GM08714 (cell line): Measurements from ENCODE around the gene TMEM132D.

Experiments
- H3K4me3 ChIP-seq: fragments of 200-500 bp; sonication (Bioruptor generic); 2 replicates; pipeline ENCODE4 v1.5.1; 2014; ENCODE audit warnings: mild to moderate bottlenecking, low read length, inconsistent platforms
- ZNF274 ChIP-seq: IDR thresholded peaks from 2 replicates; pipeline ENCODE4 v1.6.1; 2012; ENCODE audit warnings: mild to moderate bottlenecking, low read depth, low read length

The TMEM132D gene

DNA sequence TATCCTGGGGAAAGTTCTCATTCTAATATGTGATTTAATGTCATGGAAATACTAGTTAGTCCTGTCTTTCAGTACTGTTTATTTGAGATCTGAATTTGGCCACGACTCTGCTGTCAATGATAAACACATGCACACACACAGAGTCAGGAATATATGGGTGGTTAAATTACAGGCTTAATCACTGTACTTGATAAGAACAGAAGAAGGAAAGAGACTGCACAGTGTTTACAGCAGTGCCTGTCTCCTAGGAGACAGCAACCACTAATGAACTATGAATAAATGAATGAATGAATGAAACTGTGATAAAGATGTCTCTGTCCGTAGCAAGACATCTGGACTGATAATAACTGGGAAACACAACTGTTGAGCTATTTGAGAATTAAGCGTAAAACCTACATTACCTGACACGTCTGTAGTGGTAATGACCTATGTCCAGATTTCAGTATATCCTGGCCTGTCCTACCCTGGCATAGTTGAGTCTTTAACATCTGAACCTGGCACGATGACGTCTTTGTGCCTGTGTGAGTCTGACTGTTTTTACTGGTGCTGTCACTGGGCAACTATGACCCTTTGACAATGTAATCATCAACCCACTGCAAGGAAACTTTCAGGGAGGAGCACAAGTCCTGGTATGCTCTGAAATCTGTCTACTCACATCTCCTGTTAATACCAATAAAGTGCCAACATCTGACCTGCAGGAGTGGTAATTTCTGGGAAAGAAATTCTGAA, 524.6 kb downstream of the TMEM132D start:
- no peak for TF ChIP-seq ZNF274
- H3K4me3 ChIP-seq, result no peak overlapping the region

DNA sequence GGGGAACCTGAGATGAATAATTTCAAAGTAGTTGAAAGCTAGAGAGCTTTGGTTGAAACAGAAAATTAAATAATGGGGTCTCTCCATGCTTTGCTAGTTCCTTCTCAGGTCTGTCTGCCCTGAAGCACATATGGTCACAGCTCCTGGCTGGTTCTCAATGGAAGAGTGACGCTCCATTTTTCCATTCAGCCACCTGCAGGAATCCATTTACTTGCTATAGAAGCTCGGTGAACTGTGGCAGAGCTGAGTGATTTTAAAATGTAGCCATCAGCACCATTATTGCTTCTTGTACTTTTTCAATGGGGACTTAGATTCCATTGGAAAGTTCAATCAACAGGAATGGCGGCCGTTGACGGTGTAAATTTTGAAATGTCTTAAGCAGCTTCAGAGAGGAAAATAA, 525.3 kb downstream of the TMEM132D start:
- H3K4me3 ChIP-seq, result no peak overlapping the region
- no peak for TF ChIP-seq ZNF274

DNA sequence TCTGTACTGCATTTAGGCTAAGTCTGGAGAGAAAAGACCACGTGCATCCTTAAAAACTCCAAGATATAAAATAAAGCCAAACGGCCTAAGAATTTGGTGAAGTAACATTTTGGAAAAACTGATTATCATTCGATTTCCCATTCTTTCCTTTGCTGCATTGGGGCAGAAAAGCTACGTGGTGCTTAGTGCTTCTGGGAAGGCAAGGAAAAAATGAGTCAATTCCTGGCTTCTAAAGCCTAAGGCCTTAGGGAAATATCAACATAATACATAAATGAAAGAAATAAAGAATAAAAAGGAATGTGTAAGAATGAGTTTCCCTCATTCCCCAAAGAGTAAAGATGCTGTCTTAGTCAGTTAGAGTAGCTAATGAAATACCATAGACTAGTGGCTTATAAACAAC, 530.1 kb downstream of the TMEM132D start:
- no peak overlapping the region for H3K4me3 ChIP-seq
- TF ChIP-seq ZNF274, result no peak

DNA sequence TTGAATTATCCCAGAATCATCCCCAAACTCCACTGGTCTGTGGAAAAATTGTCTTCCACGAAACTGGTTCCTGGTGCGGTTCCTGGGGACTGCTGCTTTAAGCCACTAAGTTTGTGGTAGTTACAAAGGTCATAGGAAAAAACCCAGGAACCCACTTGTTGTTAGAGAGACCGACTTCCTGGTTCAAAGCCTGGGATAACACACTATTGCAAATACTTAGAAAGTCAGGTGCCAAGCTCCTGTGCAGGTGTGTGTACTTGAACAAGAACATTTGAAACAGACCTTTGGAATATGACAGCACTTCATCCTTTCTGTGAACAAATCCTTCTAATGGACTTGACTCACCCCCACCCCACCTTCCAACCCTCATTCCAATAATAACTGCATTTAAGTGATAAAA, 530.9 kb downstream of the TMEM132D start:
- no peak for TF ChIP-seq ZNF274
- H3K4me3 ChIP-seq, result no peak overlapping the region

DNA sequence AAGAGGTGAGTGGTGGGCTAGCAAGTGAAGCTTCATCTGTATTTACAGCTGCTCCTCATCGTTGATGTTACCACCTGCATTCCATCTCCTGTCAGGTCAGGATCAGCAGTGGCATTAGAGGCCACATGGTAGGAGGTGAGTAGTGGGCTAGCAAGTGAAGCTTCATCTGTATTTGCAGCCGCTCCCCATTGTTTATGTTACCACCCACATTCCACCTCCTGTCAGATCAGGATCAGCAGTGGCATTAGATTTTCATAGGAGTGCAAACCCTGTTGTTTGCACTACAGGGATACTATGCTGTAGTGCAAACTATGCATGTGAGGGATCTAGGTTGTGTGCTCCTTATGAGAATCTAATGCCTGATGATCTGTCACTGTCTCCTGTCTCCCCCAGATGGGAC, 531.5 kb downstream of the TMEM132D start:
- TF ChIP-seq ZNF274, result no peak
- H3K4me3 ChIP-seq, result no peak overlapping the region

DNA sequence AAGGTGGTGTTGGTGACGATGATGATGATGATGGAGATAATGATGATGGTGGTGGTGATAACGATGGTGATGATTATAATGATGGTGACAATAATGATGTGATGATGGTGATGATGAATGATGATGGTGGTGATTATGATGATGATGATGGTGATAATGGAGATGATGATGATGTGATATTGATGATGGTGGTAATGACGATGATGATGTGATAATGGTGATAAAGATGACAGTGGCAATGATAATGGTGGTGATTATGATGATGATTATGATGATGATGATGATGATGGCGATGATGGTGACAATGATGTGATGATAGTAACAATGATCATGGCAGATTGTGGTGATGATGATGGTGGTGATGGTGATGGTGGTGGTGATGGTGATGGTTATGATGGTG, 532.6 kb downstream of the TMEM132D start:
- H3K4me3 ChIP-seq, result no peak overlapping the region
- no peak for TF ChIP-seq ZNF274

DNA sequence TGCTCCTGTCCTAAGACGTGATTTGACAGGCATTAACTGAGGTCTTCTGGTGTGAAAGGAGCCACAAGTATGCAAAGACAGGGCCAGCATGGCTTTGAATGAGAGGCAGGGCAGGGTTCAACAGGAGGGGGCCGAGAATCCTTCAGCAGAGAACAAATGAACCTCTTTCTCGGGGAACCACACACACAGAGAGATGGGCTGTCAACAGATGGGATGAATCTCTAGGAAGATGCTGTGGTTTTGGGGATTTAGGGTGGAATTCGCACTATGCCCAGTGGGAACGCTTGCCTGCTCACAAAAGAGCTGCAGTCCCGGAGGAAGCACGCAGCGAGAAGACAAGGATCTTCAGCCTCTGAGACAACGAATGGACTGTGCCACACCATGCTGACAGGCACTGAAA, 537.2 kb downstream of the TMEM132D start:
- H3K4me3 ChIP-seq, result no peak overlapping the region
- no peak for TF ChIP-seq ZNF274

DNA sequence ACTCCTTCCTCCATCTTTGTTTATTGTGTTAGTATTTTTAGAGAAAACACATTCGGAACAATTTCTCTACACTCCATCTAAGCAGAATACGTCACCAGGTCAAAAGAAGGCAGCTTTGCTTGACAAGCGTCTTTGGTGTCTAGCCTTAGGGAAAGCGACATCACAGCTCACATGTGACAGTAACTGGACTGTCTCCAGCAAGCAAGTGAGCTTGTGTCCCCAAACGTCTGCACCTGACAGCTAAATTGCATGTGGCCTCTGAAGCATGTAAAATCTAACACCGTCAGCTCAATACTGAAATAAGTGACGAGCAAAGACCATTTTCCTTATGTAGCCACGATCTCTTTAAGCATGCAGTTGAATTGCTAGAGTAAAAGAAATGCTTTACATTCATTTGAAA, 540.8 kb downstream of the TMEM132D start:
- H3K4me3 ChIP-seq, result no peak overlapping the region
- TF ChIP-seq ZNF274, result no peak

DNA sequence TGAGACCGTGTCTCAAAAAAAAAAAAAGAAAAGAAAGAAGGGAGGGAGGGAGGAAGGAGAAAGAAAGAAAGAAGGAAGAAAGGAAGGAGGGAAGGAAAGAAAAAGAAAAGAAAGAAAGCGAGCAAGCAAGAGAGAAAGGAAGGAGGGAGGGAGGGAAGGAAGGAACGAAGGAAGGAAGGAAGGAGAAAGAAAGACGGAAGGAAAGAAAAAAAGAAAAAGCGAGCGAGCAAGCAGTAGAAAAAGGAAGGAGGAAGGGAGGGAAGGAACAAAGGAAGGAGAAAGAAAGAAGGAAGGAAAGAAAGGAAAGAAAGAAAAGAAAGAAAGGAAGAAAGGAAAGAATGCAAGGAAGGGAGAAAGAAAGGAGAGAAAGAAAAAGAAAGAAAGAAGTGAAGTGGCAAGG, 546.6 kb downstream of the TMEM132D start:
- H3K4me3 ChIP-seq, result no peak overlapping the region
- no peak for TF ChIP-seq ZNF274

DNA sequence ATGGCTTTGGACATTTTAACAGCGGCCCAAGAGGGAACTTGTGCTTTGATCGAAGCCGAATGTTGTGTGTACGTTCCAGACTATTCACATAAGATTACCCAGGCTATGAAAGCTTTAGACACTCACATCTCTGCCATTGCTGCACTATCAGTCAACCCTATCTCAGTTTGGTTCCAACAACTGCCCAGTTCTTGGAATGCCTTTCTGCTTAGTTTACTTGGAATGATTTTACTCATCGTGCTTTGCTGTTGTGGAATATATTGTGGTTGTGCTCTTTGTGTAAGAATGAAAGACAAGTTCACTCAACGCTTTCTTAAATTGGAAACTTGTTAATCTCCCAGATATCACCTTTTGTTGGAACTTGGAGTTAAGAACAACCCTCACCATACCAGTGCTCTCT, 552.3 kb downstream of the TMEM132D start:
- TF ChIP-seq ZNF274, result no peak

DNA sequence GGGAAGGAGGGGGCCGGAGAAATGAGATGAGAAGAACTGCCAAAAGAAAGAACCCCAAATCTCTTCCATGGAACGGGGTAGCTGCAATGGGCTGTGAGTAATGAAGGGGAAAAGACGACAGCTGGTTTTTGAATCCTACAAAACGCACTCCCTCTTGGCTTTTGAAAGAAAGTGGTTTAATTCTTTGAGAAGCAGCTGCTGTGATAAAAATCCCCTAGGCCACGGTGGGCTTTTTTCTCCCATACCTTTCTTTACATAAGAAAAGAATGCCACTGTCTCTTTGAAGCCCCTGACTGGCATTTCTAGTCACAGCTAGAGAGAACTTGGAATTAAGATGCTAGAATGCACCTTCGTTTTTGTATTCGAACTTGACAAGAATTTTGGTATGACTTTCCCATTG, 564.5 kb downstream of the TMEM132D start:
- no peak for TF ChIP-seq ZNF274
- H3K4me3 ChIP-seq, result no peak overlapping the region

More for the DNA sequence above, 552.3 kb downstream of the TMEM132D start:
- H3K4me3 ChIP-seq, result no peak overlapping the region

DNA sequence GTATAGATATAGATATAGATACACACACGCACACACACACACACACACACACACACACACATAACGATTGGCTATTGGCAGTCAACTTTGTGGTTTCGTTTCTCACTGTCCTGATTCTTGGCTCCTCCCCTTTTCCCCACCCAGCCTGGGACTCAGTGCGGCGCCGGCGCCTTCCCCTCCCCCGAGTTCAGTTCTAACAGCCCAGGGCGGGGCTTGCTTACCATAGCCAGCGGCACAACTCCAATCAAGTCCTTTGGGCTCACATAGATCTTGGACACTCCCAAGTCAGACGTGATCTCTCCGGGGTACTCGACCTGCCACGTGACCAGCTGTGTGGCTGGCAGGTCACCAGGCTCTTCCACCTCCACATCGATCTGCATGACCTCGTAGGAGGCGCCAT, 566.4 kb downstream of the TMEM132D start:
- no peak for TF ChIP-seq ZNF274
- no peak overlapping the region for H3K4me3 ChIP-seq

DNA sequence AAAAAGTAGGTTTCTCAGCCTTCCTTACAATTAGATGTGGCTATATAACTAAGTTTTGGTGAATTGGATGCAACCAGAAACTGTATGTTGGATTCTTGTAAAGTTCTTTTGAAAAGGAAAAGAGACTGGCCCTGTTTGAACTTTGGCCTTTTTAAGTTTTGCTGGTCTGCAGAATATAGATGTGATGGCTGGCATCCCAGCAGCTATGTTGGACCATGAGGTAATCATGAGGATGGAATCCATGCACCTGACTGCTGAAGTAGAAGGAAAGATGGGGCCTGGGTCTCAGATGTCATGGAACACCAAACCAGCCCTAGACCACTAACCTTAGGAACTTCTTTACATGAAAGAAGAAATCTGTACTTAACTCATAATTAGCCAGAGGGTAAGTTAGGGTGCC, 568.1 kb downstream of the TMEM132D start:
- H3K4me3 ChIP-seq, result no peak overlapping the region
- no peak for TF ChIP-seq ZNF274

DNA sequence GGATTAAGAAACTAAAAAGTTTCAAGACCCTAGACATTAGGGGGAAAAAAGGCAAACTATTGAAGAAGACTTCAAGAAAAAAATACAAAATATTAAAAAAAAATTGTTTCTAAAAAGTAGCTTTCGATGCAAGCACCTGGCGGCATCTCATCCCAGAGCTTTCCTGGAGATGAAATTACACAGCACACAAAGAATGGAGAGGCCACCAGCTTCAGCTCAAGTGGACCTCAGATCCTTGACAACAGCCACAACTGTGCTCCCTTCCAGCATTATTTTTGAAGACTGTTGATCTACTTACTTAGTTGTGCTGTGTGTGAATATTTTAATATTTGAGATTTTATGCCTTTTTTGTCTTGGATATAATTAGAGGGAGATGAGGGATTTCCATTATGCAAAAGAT, 571.5 kb downstream of the TMEM132D start:
- TF ChIP-seq ZNF274, result no peak
- no peak overlapping the region for H3K4me3 ChIP-seq

DNA sequence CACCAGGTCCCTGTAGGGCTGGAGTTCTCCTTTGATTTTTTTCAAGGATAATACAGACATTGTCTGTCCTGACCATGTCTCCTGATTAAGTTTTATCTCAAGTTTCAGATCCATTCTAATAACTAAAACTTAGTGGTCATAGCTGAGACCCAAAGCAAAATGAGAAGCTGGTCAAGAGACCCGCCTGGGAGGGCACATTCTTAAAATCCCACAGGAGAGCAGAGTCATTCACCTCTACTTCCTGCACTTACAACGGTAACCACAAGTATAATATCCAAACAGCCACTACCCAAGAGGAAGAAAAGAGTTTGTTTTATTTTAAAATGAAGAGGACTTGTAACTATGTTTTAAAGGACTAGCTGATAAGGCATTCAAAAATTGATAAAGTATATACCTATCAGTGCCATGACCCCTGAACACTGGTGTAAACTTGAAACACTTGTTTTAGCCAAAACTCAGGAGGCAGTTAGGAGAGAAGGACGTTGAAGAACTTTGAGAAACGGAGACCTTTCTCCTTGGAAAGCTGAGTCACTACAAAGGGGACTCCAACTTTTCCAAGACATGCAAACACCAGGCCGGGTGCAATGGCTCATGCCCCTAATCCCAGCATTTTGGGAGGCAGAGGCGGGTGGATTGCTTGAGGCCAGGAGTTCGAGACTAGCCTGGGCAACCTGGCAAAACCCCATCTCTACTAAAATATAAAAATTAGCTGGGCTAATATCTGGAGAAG, 572.3 kb downstream of the TMEM132D start:
- no peak for TF ChIP-seq ZNF274
- no peak overlapping the region for H3K4me3 ChIP-seq
